OCI-LY1 (cell line): Measurements from ENCODE around the gene EREG.

Experiments used
- EZH2 ChIP-seq: fragments of 200-600 bp; sonication (generic), shearing (Covaris generic); IDR thresholded peaks from 2 replicates; pipeline ENCODE4 v1.8.0; 2017; ENCODE audit warnings: borderline replicate concordance, mixed run types, mild to moderate bottlenecking, antibody characterized with exemption, low read length, moderate library complexity, mixed read lengths
- TF ChIP-seq, protein P1 (sequence below): fragments of 200-600 bp; sonication (generic), shearing (Covaris generic); IDR thresholded peaks from 2 replicates; pipeline ENCODE4 v1.5.1; 2017; ENCODE audit warnings: mild to moderate bottlenecking, antibody characterized with exemption, low read length, moderate library complexity, mixed read lengths

DNA sequence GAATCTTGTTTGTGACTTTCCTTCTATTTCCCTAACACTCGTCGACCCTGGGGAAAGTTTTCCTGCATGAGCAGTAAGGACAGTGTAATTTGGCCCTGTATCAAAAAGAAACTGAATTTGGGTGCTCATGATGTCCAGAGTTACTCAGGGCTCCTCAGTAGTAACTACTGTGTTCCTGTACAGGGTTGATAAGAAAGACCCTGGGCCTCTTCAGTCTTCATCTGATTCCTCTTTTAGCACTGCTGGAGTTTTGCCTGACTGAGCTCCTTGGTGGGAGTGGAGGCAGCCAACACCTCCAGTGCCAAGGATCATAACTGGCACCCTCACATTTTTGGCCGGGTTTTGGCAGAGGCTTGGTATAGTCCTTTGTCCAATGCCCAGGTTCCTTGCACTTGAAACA lies 72.9 kb downstream of the EREG start:
- TF ChIP-seq, protein P1, sequence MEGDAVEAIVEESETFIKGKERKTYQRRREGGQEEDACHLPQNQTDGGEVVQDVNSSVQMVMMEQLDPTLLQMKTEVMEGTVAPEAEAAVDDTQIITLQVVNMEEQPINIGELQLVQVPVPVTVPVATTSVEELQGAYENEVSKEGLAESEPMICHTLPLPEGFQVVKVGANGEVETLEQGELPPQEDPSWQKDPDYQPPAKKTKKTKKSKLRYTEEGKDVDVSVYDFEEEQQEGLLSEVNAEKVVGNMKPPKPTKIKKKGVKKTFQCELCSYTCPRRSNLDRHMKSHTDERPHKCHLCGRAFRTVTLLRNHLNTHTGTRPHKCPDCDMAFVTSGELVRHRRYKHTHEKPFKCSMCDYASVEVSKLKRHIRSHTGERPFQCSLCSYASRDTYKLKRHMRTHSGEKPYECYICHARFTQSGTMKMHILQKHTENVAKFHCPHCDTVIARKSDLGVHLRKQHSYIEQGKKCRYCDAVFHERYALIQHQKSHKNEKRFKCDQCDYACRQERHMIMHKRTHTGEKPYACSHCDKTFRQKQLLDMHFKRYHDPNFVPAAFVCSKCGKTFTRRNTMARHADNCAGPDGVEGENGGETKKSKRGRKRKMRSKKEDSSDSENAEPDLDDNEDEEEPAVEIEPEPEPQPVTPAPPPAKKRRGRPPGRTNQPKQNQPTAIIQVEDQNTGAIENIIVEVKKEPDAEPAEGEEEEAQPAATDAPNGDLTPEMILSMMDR: no peak
- TF ChIP-seq EZH2: no peak
